HepG2 (cell line): ENCODE data around the gene APLP1. TPM values are rescaled to one million over a fixed set of nuclear protein-coding genes. Genes with fewer than 3 reads are reported as not detected.

Experiments
- ARHGAP35 ChIP-seq: sonication (generic); formaldehyde crosslinking; IDR thresholded peaks from 2 replicates; pipeline ENCODE4 v1.9.0; 2022; ENCODE audit warnings: mild to moderate bottlenecking, inconsistent platforms, moderate library complexity, missing genetic modification reagents, borderline replicate concordance
- ATF6 ChIP-seq: sonication (generic); formaldehyde crosslinking; conservative IDR thresholded peaks from 2 replicates; pipeline ENCODE4 v1.4.0; 2020; ENCODE audit warnings: missing genetic modification reagents
- SKI ChIP-seq: fragments of 450-650 bp; IDR thresholded peaks from one replicate; pipeline ENCODE4 v1.6.1; 2018; ENCODE audit warnings: mild to moderate bottlenecking; ENCODE audit not compliant: partially characterized antibody
- TBX3 ChIP-seq: fragments of 450-650 bp; IDR thresholded peaks from 2 replicates; pipeline ENCODE4 v1.6.1; 2017; ENCODE audit warnings: antibody characterized with exemption, mild to moderate bottlenecking, inconsistent platforms, borderline replicate concordance
- ZNF121 ChIP-seq: sonication (generic); formaldehyde crosslinking; IDR thresholded peaks from 2 replicates; pipeline ENCODE4 v1.5.0; 2020; ENCODE audit warnings: mild to moderate bottlenecking, missing genetic modification reagents
- ZNF605 ChIP-seq: sonication (generic); formaldehyde crosslinking; IDR thresholded peaks from 2 replicates; pipeline ENCODE4 v1.8.0; 2022; ENCODE audit warnings: mild to moderate bottlenecking, missing genetic modification reagents
- ZNF782 ChIP-seq: sonication (generic); formaldehyde crosslinking; IDR thresholded peaks from 2 replicates; pipeline ENCODE4 v1.4.0; 2020; ENCODE audit warnings: missing genetic modification reagents, mild to moderate bottlenecking, borderline replicate concordance
- ZSCAN30 ChIP-seq: sonication (generic); formaldehyde crosslinking; IDR thresholded peaks from 2 replicates; pipeline ENCODE4 v1.5.0; 2020; ENCODE audit warnings: mild to moderate bottlenecking, missing genetic modification reagents
- polyA plus RNA-seq, 8 experiments: library from polyadenylated mRNA; depleted of rRNA in 3 of 8; stranded (reverse) in 7 of 8; unstranded in 1 of 8; fragments of >200 nt; fragmentation: Illumina TruSeq in 4 of 8; extraction: Trizol in 4 of 8; gene quantifications; 2 replicates each; pipeline versions ENCODE4 v1.2.1 to v1.2.3, GENCODE V29; 2011 to 2016; ENCODE audit warnings: low read depth in 4 of 8, missing spikeins in 1 of 8, mixed read lengths in 1 of 8; ENCODE audit not compliant: insufficient read depth in 1 of 8
- total RNA-seq, 5 experiments: library from RNA; depleted of rRNA; stranded (reverse); fragments of >200 nt; fragmentation: Illumina TruSeq; extraction: Trizol; gene quantifications; 2 replicates each; pipeline ENCODE4 v1.2.3, GENCODE V29; 2016; ENCODE audit warnings: low read depth in 1 of 5
- TF ChIP-seq, protein P1 (sequence below): sonication (generic); formaldehyde crosslinking; IDR thresholded peaks from 2 replicates; pipeline ENCODE4 v1.4.0; 2020; ENCODE audit warnings: mild to moderate bottlenecking, missing genetic modification reagents
- TF ChIP-seq, protein P2 (sequence below): sonication (generic); formaldehyde crosslinking; IDR thresholded peaks from 2 replicates; pipeline ENCODE4 v1.4.0; 2020; ENCODE audit warnings: missing genetic modification reagents
- TF ChIP-seq, protein P3 (sequence below), 2 experiments: sonication (generic) in 1 of 2; formaldehyde crosslinking in 1 of 2; IDR thresholded peaks; 2 replicates each; pipeline versions ENCODE4 v1.5.1 to v1.6.1; 2011 to 2020; ENCODE audit warnings: borderline replicate concordance in 1 of 2, low read depth in 1 of 2, low read length in 1 of 2, mild to moderate bottlenecking in 1 of 2, missing genetic modification reagents in 1 of 2, moderate library complexity in 1 of 2
- TF ChIP-seq, protein P4 (sequence below): sonication (generic); formaldehyde crosslinking; IDR thresholded peaks from 2 replicates; pipeline ENCODE4; 2020; ENCODE audit warnings: missing genetic modification reagents, mild to moderate bottlenecking, borderline replicate concordance

The APLP1 gene
- total and polyA plus RNA-seq, 2 of the 13 experiments (the other 11 are each of a cell fraction or from before 2014, with no cell fraction given) = 2.0 to 2.9 TPM

- TF ChIP-seq ZNF782 (CRISPR knock-in tag) (no peak), TBX3 (no peak), ZNF121 (CRISPR knock-in tag) (peak; percentile 56; the same call in 1 of the 2 replicates), SKI (no peak), ZNF605 (CRISPR knock-in tag) (no peak), ZSCAN30 (no peak), ATF6 (CRISPR knock-in tag) (no peak), ARHGAP35 (no peak)
- TF ChIP-seq, protein P1, sequence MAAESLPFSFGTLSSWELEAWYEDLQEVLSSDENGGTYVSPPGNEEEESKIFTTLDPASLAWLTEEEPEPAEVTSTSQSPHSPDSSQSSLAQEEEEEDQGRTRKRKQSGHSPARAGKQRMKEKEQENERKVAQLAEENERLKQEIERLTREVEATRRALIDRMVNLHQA (CRISPR knock-in tag) = no peak
- TF ChIP-seq, protein P2, sequence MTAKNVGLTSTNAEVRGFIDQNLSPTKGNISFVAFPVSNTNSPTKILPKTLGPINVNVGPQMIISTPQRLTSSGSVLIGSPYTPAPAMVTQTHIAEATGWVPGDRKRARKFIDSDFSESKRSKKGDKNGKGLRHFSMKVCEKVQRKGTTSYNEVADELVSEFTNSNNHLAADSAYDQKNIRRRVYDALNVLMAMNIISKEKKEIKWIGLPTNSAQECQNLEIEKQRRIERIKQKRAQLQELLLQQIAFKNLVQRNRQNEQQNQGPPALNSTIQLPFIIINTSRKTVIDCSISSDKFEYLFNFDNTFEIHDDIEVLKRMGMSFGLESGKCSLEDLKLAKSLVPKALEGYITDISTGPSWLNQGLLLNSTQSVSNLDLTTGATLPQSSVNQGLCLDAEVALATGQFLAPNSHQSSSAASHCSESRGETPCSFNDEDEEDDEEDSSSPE = no peak; the same call in 1 of the 2 replicates
- TF ChIP-seq, protein P3, sequence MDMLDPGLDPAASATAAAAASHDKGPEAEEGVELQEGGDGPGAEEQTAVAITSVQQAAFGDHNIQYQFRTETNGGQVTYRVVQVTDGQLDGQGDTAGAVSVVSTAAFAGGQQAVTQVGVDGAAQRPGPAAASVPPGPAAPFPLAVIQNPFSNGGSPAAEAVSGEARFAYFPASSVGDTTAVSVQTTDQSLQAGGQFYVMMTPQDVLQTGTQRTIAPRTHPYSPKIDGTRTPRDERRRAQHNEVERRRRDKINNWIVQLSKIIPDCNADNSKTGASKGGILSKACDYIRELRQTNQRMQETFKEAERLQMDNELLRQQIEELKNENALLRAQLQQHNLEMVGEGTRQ (IDR thresholded peaks at IDR 0.05; ENCODE audit: low read depth, low read length) = no peak
- TF ChIP-seq, protein P3 (CRISPR knock-in tag; IDR thresholded peaks at IDR 0.05; ENCODE audit: borderline replicate concordance) = no peak
- TF ChIP-seq, protein P4, sequence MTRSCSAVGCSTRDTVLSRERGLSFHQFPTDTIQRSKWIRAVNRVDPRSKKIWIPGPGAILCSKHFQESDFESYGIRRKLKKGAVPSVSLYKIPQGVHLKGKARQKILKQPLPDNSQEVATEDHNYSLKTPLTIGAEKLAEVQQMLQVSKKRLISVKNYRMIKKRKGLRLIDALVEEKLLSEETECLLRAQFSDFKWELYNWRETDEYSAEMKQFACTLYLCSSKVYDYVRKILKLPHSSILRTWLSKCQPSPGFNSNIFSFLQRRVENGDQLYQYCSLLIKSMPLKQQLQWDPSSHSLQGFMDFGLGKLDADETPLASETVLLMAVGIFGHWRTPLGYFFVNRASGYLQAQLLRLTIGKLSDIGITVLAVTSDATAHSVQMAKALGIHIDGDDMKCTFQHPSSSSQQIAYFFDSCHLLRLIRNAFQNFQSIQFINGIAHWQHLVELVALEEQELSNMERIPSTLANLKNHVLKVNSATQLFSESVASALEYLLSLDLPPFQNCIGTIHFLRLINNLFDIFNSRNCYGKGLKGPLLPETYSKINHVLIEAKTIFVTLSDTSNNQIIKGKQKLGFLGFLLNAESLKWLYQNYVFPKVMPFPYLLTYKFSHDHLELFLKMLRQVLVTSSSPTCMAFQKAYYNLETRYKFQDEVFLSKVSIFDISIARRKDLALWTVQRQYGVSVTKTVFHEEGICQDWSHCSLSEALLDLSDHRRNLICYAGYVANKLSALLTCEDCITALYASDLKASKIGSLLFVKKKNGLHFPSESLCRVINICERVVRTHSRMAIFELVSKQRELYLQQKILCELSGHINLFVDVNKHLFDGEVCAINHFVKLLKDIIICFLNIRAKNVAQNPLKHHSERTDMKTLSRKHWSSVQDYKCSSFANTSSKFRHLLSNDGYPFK = no peak
Observed at GRCh38 chr19:35845215-35846037, 22.9 kb upstream of the APLP1 start (continued).
